ENCODE data around the gene SPON2. TPM values are rescaled to one million over a fixed set of nuclear protein-coding genes. Genes with fewer than 3 reads are reported as not detected.

Gene SPON2
- total RNA-seq, 1 donor, result 38.7 TPM

GRCh38 chr4:1210241-1210841 is 38.0 kb upstream of the SPON2 start:
- Histone ChIP-seq H3K27ac (ENCODE audit: low read depth, low read length) (no peak overlapping the region), H3K9me3 (ENCODE audit: low read depth, low read length) (no peaks in the 10 kb centered on the region), H3K27me3 (ENCODE audit: insufficient read depth, low read length) (no peaks in the 10 kb centered on the region), H3K79me2 (ENCODE audit: insufficient read depth, low read length) (peaks cover under 1% of the 10 kb centered on the region), H3K4me1 (ENCODE audit: insufficient read depth, low read length) (peaks cover 5% of the 10 kb centered on the region), H4K20me1 (ENCODE audit: insufficient read depth, low read length) (peaks cover 13% of the 10 kb centered on the region), H2AFZ (ENCODE audit: low read length) (no peak overlapping the region), H3K4me3 (ENCODE audit: insufficient read depth, low read length) (no peak overlapping the region), H3K4me2 (ENCODE audit: insufficient read depth, low read length) (no peak overlapping the region), H3K36me3 (ENCODE audit: insufficient read depth, low read length) (peaks cover 31% of the 10 kb centered on the region)
- TF ChIP-seq CTCF (IDR thresholded peaks at IDR 0.05; ENCODE audit: extremely low read depth, low read depth, low read length), result no peak
- peak; percentile 86 for DNase-seq (ENCODE audit: insufficient read length, low spot score, missing footprints)

DNA sequence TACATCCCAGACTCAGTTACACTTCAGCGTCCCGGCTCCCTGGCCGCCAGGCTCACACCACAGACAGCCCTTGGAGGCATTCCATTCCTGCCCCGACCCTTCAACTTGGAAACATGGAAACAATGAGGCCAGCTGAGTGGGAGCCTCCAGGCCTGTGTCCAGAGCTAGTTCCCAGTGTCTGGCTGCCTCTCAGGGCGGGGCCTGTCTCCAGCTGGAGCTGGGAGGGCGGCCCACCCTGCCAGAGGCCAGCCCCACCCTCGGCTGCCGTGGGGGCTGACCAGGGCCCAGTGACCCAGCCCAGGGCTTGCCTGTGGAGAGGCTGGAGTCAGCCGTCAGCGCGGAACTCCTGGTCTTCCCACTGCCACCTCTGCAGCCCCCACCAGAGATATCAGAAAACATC is 37.4 kb upstream of the SPON2 start:
- Histone ChIP-seq H3K79me2 (ENCODE audit: insufficient read depth, low read length) (no peaks in the 10 kb centered on the region), H2AFZ (ENCODE audit: low read length) (no peak overlapping the region), H3K4me1 (ENCODE audit: insufficient read depth, low read length) (peaks cover 5% of the 10 kb centered on the region), H3K27ac (ENCODE audit: low read depth, low read length) (no peak overlapping the region), H3K36me3 (ENCODE audit: insufficient read depth, low read length) (peaks cover 26% of the 10 kb centered on the region), H3K4me2 (ENCODE audit: insufficient read depth, low read length) (no peak overlapping the region), H4K20me1 (ENCODE audit: insufficient read depth, low read length) (peaks cover 13% of the 10 kb centered on the region), H3K27me3 (ENCODE audit: insufficient read depth, low read length) (no peaks in the 10 kb centered on the region), H3K9me3 (ENCODE audit: low read depth, low read length) (no peaks in the 10 kb centered on the region), H3K4me3 (ENCODE audit: insufficient read depth, low read length) (no peak overlapping the region)
- DNase-seq (ENCODE audit: insufficient read length, low spot score, missing footprints), result peak; percentile 98
- TF ChIP-seq CTCF (IDR thresholded peaks at IDR 0.05; ENCODE audit: extremely low read depth, low read depth, low read length), result no peak

DNA sequence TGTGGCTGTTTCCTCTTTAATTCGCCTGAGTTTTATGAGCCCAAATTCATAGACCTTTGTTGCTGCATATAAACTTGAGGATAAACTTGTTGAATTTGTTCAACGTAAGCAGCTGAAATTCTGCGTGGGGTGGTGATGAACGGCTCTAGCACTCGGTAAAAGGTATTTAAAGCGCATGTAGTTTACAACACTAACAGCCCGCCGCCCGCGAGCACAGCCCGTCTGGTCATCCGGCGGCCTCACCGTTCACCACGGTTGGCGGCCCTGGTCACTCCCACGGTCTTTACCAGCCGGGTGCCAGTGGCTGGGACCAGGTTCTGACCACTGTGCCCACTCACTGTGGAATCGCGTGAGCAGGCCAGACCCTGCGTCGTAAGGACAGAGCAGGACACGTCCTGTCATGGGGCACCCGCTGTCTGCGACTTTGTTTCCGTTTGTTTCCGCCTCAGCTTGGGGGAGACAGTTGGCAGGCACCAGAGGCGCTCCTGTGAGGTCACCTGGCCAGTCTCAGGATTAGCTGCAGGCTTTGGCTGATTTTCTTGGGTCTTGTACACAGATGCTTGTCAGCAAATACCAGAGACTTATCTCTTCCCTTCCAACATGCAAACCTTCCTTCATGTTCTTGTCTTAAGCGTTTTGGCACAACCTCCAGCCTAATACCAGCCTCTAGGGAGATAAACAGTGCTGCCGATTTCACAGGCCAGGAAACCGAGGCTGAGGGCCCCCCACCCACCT is 36.8 kb upstream of the SPON2 start:
- TF ChIP-seq CTCF (IDR thresholded peaks at IDR 0.05; ENCODE audit: extremely low read depth, low read depth, low read length), result no peak
- peak; percentile 82 for DNase-seq (ENCODE audit: insufficient read length, low spot score, missing footprints)

DNA sequence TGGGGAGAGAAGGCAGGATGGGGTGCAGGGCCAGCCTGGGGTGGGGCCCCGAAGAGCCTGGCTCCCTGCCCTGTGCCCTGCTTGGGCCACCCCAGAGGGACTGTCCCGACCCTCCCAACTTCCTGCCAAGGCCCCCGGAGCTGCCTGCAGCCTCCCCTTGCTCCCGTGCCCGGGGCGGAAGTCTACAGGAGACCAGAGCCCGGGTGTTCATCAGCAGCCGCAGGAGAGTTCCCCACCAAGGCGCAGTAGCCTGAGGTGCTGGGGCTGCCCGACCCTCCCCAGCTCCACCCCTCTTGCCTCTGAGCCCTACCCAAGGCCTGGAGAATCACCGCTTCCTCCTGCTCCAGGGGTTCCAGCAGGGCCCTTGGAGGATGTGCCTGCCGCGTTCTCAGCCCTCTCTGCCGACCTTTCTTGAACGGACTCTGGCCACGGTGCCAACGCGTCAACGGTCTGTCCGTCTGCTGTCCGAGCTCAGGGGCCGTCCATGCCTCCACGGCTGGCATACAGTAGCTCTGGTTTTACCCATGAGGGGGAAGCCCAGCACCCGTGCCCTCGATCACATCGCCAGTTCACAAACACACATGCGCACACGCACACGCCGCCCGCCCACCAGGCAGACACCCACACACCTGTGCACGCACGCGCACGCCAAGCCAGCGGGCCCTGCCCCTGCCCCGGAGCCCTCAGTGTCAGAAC is 36.0 kb upstream of the SPON2 start:
- Histone ChIP-seq H4K20me1 (ENCODE audit: insufficient read depth, low read length) (peaks cover 13% of the 10 kb centered on the region), H3K4me1 (ENCODE audit: insufficient read depth, low read length) (peaks cover 5% of the 10 kb centered on the region), H3K9me3 (ENCODE audit: low read depth, low read length) (no peaks in the 10 kb centered on the region), H2AFZ (ENCODE audit: low read length) (no peak overlapping the region), H3K4me2 (ENCODE audit: insufficient read depth, low read length) (no peak overlapping the region), H3K79me2 (ENCODE audit: insufficient read depth, low read length) (no peaks in the 10 kb centered on the region), H3K4me3 (ENCODE audit: insufficient read depth, low read length) (no peak overlapping the region), H3K36me3 (ENCODE audit: insufficient read depth, low read length) (peaks cover 13% of the 10 kb centered on the region), H3K27me3 (ENCODE audit: insufficient read depth, low read length) (no peaks in the 10 kb centered on the region), H3K27ac (ENCODE audit: low read depth, low read length) (no peak overlapping the region)
- TF ChIP-seq CTCF (IDR thresholded peaks at IDR 0.05; ENCODE audit: extremely low read depth, low read depth, low read length), result no peak
- no peak for DNase-seq (ENCODE audit: insufficient read length, low spot score, missing footprints)

More for the DNA sequence above, 36.8 kb upstream of the SPON2 start:
- Histone ChIP-seq H3K4me2 (ENCODE audit: insufficient read depth, low read length) (no peak overlapping the region), H3K4me1 (ENCODE audit: insufficient read depth, low read length) (peaks cover 5% of the 10 kb centered on the region), H3K36me3 (ENCODE audit: insufficient read depth, low read length) (peaks cover 19% of the 10 kb centered on the region), H3K27ac (ENCODE audit: low read depth, low read length) (no peak overlapping the region), H3K9me3 (ENCODE audit: low read depth, low read length) (no peaks in the 10 kb centered on the region), H3K4me3 (ENCODE audit: insufficient read depth, low read length) (no peak overlapping the region), H2AFZ (ENCODE audit: low read length) (no peak overlapping the region), H4K20me1 (ENCODE audit: insufficient read depth, low read length) (peaks cover 13% of the 10 kb centered on the region), H3K79me2 (ENCODE audit: insufficient read depth, low read length) (no peaks in the 10 kb centered on the region), H3K27me3 (ENCODE audit: insufficient read depth, low read length) (no peaks in the 10 kb centered on the region)
